PFSK-1 (cell line): ENCODE data around the gene MRPL50.

Experiments
- FOXP2 ChIP-seq: optimal IDR thresholded peaks from 2 replicates; pipeline ENCODE3; 2011; ENCODE audit warnings: borderline replicate concordance, control low read depth, inconsistent platforms; ENCODE audit not compliant: insufficient read depth; ENCODE audit errors: extremely low read length, extremely low read depth
- POLR2AphosphoS5 ChIP-seq: IDR thresholded peaks from 2 replicates; pipeline ENCODE4 v1.6.1; 2012; ENCODE audit warnings: low read depth, mild to moderate bottlenecking, control low read depth, low read length, moderate library complexity
- SIN3A ChIP-seq: IDR thresholded peaks from 2 replicates; pipeline ENCODE4 v1.6.1; 2012; ENCODE audit warnings: mild to moderate bottlenecking, low read length, moderate library complexity, borderline replicate concordance; ENCODE audit not compliant: insufficient read depth
- TAF1 ChIP-seq: IDR thresholded peaks from 2 replicates; pipeline ENCODE4 v1.6.1; 2012; ENCODE audit warnings: low read length, control low read depth, borderline replicate concordance; ENCODE audit not compliant: insufficient read depth
- TF ChIP-seq, protein P1 (sequence below), 2 experiments: IDR thresholded peaks; 2 replicates each; pipeline versions ENCODE4 v1.6.1 to v1.8.0; 2011 to 2012; ENCODE audit warnings: low read depth in 2 of 2, low read length in 2 of 2, control low read depth in 1 of 2, inconsistent platforms in 1 of 2, mild to moderate bottlenecking in 1 of 2, moderate library complexity in 1 of 2; ENCODE audit not compliant: insufficient read depth in 1 of 2

MRPL50 gene

DNA sequence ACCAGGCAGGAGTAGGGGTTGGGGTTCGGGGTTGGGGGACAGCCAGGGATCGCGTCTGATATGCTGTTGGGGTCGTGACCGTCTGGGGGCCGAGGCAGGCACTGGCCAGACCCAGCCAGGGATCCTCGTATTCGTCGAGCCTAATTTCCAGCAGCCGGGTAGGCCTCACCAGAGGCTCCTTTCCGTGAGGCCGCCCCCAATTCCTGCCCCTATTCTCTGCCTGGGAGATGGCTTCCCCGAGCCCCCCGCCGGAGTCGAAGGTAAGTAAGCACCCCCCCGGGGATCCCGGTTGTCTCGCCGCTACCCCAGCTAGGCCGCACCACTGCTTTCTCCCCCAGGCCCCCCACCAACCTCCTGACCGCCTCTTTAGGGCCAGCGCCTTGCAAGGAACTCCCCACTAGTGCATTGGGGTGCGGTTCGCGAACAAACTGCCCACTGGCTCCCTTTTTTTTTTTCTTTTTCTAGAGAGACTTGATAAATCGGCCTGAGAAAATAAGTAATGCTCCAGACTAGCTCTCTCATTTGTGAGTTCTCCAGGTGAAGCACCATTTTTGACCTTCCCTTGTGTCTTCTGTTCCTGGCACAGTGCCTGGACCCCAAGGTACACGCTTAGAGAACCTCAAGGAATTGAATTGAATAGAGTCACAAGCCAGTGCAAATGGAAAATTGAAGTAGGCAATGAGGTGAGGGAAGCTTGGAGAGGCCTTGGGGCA lies 668 bp upstream of the MRPL50 start:
- TF ChIP-seq FOXP2 (no peak), SIN3A (no peak), TAF1 (no peak)
- TF ChIP-seq, protein P1, sequence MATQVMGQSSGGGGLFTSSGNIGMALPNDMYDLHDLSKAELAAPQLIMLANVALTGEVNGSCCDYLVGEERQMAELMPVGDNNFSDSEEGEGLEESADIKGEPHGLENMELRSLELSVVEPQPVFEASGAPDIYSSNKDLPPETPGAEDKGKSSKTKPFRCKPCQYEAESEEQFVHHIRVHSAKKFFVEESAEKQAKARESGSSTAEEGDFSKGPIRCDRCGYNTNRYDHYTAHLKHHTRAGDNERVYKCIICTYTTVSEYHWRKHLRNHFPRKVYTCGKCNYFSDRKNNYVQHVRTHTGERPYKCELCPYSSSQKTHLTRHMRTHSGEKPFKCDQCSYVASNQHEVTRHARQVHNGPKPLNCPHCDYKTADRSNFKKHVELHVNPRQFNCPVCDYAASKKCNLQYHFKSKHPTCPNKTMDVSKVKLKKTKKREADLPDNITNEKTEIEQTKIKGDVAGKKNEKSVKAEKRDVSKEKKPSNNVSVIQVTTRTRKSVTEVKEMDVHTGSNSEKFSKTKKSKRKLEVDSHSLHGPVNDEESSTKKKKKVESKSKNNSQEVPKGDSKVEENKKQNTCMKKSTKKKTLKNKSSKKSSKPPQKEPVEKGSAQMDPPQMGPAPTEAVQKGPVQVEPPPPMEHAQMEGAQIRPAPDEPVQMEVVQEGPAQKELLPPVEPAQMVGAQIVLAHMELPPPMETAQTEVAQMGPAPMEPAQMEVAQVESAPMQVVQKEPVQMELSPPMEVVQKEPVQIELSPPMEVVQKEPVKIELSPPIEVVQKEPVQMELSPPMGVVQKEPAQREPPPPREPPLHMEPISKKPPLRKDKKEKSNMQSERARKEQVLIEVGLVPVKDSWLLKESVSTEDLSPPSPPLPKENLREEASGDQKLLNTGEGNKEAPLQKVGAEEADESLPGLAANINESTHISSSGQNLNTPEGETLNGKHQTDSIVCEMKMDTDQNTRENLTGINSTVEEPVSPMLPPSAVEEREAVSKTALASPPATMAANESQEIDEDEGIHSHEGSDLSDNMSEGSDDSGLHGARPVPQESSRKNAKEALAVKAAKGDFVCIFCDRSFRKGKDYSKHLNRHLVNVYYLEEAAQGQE (IDR thresholded peaks at IDR 0.05; ENCODE audit: insufficient read depth in 1 of 2, low read depth in 2 of 2, low read length in 2 of 2) = no peak

DNA sequence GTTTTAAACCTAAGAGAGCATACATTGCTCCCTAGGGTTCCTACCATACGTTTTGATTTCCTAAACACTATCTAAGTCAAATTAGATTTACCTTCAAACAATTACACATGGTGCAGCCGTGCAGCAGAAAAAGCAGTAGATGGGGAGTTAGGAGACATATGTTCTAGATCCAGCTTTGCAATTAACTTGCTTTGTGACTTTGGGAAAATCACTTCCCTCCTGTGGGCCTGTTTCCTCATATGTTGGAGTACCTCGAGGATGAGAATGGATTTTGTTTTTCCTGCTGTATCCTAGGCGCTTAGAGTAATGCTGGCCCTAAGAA lies 711 bp downstream of the MRPL50 start:
- no peak for TF ChIP-seq TAF1
- TF ChIP-seq SIN3A = no peak
- TF ChIP-seq, protein P1 (IDR thresholded peaks at IDR 0.05; ENCODE audit: insufficient read depth in 1 of 2, low read depth in 2 of 2, low read length in 2 of 2) = no peak
- no peak for TF ChIP-seq FOXP2
- no peak for TF ChIP-seq POLR2AphosphoS5

DNA sequence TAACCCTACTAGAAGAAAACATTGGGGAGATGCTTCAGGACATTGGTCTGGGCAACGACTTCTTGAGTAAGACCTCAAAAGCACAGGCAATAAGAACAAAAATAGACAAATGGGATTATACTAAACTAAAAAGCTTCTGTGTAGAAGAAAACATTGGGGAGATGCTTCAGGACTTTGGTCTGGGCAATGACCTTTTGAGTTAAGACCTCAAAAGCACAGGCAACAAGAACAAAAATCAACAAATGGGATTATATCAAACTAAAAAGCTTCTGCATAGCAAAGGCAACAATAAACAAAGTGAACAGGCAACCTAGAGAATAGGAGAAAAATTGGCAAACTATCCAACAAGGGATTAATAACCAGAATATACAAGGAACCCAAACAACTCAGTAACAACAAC lies 3.7 kb downstream of the MRPL50 start:
- TF ChIP-seq SIN3A (no peak), POLR2AphosphoS5 (no peak), TAF1 (no peak), FOXP2 (no peak)
- TF ChIP-seq, protein P1 (IDR thresholded peaks at IDR 0.05; ENCODE audit: insufficient read depth in 1 of 2, low read depth in 2 of 2, low read length in 2 of 2) = no peak

DNA sequence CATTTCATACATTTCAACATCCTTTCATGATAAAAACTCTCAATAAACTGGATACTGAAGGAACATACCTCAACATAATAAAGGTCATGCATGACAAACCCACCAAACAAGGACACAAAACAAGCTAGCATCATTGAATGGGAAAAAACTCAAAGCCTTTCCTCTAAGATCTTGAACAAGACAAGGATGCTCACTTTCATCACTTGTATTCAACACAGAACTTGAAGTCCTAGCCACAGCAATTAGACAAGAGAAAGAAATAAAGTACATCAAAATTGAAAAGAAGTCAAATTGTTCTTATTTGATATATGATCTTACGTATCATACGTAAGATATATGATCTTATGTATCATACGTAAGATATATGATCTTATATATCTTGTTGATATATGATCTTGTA lies 5.3 kb downstream of the MRPL50 start:
- TF ChIP-seq FOXP2 (no peak), TAF1 (no peak), SIN3A (no peak), POLR2AphosphoS5 (no peak)
- TF ChIP-seq, protein P1 (IDR thresholded peaks at IDR 0.05; ENCODE audit: insufficient read depth in 1 of 2, low read depth in 2 of 2, low read length in 2 of 2) = no peak

DNA sequence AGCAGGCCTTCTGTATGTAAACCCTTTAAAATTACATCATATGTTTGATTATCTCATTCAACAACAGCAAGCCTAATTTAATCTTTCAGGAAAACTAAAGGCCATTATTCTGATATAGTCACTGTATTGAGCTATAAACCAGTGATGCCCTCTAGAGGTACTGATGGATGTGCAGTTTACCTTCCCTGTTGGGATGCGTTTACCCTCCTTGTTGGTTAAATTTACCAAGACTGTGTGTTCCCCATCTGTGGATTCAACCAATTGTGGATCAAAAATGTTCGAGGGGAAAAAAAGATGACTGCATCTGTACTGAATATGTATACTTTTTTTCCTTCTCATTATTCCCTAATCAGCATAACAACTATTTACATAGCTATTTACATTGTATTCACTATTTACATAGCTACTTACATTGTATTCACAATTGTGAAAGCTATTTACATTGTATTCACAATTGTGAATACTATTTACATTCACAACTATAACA lies 9.9 kb downstream of the MRPL50 start:
- no peak for TF ChIP-seq FOXP2
- no peak for TF ChIP-seq TAF1
